GM18861 (cell line): ENCODE data around the gene H1-8.

Experiments
- ATAC-seq: cut with Tn5 transposase; IDR thresholded peaks from one replicate; pipeline ENCODE4 v1.9.1; 2021; ENCODE audit not compliant: unreplicated experiment

The H1-8 gene

DNA sequence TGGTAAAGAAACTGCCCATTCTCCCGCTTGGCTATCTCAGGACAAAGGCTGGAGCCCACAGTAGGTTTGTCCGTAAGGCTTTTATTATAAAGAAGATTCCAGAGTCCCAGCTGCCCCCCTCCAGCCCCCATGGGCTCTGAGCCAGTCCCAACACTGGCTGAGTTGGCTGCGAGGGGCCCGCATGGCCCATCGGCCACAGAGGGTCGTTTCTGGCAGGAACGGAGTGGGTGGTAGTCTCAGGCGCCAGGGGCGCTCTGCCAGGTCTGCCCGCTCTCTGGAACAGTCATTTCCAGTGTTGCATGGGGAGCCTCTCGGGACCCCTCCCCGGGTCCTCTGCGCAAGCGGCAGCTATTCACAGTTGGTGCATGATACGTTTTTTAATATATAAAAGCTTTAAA is 12.2 kb downstream of the H1-8 start:
- no peak for ATAC-seq

DNA sequence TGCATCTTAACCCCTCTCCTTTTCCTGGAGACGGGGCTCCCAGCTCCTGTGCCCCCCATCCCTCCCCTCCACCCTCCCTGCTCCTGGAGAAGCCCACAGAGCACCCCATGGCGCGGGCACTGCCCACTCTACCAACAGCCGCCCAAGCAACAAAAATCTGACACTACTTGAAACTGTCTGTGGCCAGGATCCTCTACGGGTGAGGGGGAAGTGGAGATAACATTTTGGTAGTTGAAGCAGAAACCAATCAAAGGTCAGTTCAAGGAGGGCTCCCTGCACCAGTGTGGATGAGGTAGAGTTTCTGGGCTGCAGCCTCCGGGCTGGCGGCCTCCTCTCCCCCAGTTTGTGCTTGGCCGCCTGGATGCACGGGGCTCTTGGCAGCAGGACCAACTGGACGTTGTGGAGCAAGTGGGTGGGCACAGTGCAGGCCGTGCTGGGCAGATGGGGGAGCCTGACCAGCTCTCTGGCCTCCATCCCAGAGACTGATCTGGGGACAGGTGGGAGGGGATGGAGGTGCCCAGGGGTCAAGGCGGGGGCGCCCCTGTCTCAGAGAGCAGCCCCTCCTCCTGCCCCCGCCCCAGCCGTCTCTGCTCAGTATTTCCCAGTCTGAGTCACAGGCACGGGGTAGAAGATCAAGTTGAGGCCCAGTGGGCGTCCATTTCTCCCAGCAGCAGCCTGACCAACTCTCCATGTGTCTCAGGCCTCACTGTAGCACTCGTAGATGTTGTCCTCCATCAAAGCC is 12.8 kb downstream of the H1-8 start:
- no peak for ATAC-seq

DNA sequence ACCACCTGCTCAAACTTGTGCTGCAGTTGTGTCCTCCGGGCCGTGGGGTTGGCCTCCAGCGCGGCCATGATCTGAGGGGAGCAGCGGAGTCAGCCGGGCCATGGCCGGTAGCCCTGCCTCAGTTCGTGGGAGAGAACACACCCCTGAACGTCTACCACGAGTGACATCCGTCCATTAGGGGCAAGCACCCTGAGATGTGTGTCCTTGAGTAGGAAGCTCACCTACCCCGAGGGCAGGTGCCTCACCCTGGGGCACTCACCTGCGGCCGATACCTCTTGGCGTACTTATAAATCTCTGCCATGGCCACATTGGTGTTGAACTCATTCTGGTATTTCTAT is 13.4 kb downstream of the H1-8 start:
- ATAC-seq, result no peak

DNA sequence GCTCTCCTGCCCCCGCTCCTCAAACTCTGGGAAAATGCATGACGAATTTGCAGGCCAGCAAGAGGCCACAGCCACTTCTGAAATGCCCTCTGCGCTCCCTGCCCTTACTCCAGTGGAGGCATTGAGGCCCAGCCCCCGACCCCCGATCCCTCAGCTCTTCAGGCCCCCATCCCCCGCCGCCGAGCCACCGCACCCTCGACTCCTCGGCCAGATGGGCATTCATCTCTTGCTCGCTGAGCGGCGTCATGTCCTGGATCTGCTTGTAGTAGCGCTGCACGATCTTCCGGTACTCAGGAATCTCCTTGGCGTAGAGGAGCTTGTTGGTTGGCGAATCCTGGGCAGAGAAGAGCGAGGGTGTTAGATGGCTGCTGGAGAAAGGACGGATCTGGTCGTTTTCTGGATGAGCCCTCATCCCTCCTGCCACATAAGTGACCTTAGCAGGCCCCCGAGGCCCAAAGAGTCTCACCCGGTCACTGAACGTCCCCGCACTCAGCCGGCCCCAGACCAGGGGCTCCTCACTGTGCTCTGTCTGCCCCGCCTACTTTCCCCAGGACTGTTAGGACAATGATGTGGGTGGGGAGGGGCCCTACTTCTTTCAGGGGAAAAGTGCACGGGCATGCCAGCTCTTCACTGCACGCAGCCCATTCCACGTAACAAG is 14.0 kb downstream of the H1-8 start:
- ATAC-seq, result no peak

DNA sequence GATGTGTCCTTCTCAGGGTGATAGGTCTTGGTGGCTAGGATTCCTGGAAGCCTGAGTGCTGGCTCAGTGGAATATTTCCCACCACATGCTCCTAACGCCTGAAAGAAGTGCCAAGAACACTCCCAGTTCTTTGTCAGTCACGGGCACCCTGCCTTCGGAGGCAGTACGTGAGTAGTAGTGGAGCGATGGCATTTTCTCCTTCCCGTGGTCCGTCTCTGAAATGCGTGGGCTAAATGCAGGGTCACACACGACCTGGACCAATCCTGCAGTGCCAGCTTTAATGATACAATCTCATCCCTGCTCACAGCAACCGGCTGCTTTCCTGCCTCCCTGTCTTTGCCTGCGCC is 14.5 kb downstream of the H1-8 start:
- no peak for ATAC-seq

DNA sequence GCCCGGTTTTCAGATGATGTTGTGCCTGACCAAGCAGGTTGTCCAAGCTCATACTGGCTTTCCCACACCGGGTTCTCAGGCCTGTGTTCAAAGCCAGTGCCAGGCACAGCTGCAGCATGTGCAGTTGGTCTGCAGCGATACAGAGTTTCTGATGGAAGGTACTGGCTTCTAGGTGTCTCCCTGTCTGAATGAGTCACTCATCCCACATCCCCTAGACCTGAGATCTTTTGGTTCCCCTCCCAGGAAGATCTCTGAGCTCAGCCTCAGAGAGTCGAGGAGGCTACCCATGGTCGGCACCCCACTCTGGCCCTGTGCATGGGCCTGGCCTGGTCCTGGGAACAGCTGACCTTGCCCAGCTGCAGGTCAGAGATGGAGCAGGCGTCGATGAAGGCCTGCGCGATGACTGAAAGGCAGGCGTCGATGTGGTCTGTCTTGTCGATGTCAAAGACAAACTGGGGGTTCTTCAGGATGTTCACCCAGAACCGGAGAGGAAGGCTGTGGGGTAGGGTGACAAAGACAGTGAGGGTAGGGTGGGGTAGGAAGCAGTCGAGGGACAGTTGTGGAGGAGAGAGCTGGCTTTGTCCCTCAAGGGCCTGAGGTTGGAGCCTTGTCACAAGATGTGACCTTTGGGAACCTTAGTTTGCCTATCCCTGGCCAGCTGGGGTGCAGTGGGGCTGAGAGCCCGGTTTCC is 15.3 kb downstream of the H1-8 start:
- ATAC-seq, result no peak

DNA sequence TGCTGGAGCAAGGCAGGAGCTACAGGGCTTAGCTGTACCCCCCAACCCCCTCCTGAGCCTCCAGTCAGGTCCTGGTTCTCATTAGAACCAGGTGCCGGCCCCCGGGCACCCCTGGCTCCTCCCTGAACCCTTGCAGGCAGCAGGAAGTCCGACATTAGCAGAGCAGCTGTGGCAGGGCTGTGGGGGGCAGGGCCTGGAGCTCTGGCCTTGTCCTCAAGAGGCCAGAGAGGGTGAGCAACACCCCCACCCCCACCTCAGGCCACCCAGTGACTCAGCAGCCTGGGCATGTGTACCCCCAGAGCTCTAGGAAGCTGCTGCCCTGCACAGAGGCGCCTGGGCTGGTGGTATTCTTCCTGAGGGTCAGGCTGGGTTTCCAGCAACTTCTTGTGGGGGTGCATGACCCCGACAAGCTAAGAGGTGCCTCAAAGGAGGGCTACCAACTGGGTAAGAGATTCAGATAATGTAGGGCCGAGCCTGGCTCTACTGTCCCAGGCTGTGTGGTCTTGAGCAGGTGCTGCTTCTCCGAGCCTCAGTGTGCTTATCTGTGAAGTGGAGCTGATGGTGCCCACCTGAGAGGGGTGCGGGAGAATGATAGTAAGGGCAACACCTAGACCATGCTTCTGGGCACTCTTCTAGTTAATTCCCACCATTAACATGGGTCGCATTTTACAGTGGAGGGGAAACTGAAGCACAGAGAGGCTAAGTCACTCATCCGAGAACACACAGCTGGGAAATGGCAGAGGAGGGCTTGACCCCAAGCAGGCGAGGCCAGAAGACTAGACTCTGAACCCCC is 16.0 kb downstream of the H1-8 start:
- no peak for ATAC-seq

DNA sequence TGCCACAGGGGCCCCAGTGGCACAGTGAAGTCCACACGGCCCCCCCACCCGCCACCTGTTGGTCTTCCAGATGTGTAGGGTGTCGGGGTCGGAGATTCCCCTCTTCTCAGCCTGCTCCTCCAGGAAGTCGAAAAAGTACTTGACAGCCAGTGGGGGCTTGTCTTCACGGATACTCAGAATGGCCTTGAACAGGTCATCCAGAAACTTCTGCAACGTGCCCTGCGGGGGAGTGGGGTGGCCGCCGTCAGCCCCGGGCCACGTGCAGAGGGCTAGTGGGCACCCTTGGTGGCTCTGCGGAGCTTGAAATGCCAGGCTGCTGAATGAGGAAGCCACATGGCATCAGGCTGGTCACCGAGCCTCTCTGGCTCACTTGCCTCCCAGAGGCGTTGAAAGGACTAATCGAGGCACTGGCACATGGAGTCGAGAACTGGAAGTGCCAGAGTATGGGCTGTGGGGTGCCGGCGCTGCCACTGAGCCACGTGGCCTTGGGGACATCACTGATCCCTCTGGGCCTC is 16.6 kb downstream of the H1-8 start:
- no peak for ATAC-seq

DNA sequence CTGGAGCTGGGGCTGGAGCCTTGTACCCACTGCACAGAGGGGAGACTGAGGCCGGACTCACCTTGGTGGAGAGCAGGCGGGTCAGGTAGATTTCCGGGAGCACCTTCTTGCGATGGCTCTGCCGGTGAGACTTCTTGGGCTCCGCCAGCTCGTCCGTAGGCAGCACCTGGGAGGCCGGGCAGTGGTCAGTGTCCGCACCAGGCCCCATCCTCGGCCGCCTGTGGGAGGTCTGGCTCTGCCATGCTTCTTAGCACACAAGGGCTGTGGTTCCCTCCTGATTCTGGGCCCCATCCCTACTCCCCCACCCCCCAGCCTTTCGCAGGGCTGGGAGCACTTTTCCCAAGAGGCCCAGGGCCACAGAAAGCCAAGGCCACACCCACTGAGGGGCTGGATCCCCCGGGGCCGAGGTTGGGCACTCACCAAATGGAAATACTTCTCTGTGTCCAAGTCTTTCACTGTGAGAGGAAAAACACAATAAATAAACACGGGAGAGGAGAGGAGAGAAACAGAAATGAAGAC is 17.4 kb downstream of the H1-8 start:
- ATAC-seq, result no peak

DNA sequence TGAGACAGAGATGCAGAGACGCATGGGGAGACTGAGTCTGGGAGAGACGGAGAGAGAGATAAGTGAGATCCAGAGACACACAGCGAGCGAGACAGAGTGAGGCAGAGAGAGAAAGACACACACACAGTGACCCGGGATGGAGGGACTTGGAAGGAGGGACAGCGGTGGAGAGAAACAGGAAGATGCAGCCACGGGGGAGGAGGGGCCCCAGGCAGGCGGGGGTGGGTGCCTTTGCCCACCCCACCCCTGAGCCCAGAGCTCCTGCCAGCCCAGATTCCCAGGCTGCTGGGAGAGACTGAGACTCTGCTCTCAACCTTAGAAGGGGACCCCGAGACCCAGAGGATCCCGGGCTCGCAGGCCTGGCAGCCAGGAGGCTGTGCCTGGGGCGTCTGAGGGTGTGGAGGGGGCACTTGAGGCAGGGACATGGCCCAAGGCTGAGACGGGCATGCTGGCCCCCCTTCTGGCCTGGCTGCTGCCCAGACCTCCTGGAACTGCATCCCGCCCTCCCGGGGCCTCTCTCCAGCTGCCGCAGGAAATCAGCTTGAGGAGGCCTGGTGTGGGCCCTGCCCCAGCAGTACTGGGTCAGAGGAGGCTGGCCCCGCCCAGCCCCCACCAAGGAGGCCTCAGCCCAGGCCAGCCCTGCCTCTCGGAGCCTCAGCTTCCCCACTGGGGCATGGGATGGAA is 18.1 kb downstream of the H1-8 start:
- ATAC-seq, result no peak

DNA sequence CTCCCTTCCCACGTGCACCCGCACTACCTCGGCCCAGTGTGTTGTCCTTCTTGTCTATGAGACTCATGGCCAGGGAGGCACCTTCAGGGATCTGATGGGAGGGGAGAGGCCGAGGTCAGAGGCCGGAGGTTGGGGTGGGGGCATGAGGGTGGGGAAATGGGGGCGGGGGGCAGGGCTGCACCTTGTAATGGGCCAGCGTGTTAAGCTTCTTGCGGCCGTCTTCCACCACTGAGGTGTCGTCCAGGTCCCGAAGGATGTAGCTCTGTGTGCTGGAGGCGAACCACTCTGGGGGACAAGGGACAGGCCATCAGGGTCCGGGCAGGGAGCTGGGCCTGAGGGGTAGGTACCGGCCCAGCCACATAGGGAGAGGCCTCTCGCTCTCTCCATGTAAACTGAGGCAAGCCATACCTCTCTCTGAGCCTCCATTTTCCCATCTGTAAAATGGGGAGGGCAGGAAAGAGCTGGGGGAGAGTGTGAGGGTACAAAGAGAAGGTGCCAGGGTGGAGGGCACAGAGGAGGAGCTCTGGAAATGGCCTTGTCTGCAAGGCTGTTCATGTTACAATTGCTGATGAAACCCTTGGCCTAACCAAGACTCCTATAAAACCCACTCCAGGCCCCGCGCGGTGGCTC is 18.8 kb downstream of the H1-8 start:
- no peak for ATAC-seq

DNA sequence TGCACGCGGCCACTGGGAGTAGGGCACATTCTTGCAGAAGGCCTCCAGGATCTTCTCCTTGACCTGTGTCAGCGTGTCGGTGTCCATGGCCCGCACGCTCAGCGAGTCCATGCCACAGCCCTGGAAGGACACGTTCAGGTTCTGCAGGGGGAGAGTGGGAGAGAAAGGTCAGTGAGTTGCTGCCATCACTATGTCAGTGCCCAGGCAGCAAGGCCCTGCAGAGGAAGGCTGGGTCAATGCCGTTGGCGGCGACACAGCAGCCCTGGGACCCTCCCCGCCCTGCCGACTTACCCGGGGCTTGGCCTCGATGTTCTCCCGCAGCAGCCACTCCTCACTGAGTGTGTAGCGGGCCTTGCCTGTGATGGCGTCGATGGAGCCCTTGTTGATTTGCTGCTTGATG is 19.8 kb downstream of the H1-8 start:
- ATAC-seq, result no peak

DNA sequence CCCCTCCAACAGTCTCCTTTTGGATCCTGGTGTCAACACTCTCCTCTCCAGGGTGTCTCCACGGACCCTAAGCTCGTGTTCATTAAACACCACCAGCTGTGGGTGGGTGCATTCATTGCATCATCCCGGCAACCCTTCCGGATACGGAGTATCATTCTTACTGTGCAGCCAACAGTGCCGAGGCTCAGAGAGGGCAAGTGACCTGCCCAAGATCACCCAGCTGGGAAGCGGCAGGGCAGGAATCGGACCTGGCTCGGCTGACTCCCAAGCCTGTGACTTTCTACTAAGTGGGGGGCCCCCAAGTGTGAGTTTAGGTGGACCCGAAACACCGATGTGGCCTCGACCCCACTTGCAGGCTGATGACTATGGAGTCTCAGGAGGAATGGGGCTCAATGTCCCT is 20.4 kb downstream of the H1-8 start:
- no peak for ATAC-seq

DNA sequence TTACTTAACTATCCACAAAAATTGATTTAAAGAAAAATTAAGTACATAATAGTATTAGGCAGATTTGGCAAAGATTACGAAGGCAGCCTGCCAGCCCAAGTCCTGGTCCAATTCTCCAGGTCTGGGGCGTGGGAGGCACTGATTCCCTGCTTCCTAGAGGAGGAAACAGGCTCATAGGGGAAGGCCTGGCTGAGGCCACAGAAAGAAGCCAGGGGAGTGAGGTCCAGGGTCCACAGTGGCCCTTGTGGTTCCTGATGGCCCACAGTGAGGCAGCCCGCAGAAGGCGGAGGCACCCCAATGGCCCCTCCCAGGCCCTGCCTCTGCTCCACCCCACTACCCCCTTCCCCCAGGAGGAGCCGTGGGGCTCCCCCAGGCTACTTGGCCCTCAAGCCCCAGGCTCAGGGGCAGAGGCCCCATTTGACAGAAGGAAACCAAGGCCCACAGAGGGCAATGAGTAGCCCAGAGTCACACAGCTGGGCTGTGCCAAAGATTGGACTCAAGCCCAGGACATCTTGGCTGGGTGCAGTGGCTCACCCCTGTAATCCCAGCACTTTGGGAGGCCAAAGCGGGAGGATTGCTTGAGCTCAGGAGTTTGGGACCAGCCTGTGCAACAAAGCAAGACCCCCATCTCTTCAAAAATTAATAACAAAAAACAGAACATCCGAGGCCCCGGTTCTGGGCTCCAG is 21.0 kb downstream of the H1-8 start:
- no peak for ATAC-seq

DNA sequence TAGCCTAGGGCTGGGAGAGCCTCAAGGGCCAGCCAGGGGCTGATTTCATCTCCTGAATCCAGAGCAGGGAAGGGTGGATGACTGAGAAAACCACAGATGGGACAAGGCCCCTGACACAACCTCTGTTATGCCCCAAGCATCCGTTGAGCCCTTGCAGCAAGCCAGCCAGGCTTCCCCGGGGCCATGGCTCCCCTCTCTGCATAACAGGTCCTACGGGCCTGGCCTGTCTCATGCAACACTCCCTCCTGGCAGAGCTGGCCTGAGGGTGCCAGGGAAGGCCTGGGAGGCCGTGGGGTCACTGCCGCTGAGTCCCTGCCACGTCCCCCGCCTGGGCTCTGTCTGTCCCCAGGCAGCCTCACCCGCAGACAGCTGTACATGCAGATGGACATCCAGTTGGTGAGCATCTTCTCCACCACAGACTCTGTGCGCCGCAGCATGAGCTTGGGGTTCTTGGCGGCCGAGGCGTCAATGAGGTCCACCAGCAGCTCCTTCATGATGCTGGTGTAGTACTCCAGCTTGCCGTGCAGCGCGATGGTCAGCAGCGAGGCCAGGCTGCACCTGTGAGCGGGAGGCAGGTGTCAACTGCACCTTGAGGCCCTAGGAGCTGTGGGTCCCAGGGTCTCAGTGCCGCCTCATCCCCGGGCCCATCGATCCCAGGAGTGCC is 22.1 kb downstream of the H1-8 start:
- ATAC-seq, result no peak

DNA sequence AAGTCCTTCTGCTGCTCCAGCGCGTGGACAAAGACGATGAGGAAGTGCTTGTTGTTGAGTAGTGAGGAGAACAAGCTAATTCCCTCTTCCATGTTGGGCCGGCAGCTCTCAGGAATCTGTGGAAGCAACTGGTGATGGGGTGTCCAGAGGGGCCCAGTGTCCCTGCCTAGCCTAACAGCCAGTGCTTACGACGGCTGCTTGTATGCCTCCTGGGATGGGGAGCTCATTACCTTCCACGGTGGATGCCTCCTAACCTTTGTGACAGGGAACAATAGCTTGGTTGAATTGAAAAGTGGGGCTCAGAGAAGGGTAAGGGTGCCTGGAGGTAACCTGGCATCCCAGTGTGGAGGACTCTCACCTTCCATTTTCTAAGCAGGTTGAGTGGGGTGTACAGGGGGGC is 22.9 kb downstream of the H1-8 start:
- no peak for ATAC-seq

DNA sequence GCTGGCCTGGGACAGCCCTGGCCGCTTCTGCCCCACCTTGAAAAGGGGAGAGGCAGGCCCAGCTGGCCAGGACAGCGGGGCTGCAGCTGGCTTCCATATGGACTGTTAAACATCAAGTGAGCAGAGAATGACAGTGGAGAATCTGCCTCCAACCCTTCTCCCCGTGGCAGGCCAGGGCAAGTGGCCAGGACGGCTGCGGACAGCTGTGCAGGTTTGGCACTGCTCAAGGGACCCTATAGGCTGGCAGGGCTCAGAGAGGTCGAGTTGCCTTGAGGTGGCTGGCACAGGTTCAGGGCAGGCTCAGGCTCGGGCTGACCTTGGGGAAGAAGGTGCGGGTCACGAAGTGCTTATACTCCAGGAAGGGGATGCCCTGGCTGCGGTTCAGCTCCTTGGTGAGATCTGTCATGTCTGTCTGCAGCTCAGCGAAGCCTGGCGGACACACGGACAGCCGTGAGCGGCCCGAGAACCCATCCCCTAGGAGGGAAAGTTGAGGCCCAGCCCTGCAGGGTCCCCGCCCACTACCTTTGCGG is 24.3 kb downstream of the H1-8 start:
- no peak for ATAC-seq

DNA sequence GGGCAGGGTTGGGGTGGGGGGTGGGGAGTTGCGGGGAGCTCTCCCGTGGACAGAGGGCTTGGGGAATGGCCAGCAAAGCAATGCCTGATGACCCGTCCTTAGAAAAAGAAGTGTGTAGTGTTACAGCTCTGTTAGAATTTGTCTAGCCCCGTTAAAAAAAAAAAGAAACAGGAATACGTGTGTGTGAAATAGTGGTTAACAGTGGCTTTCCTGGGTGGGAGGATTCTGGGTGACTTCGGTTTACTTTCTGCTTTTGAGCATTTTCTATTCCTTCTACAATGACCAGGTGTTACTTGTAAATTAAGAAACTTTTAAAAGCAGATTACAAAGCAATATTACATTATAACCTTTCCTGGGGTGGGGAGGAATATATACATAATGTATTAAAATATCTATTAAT is 25.0 kb downstream of the H1-8 start:
- no peak for ATAC-seq

DNA sequence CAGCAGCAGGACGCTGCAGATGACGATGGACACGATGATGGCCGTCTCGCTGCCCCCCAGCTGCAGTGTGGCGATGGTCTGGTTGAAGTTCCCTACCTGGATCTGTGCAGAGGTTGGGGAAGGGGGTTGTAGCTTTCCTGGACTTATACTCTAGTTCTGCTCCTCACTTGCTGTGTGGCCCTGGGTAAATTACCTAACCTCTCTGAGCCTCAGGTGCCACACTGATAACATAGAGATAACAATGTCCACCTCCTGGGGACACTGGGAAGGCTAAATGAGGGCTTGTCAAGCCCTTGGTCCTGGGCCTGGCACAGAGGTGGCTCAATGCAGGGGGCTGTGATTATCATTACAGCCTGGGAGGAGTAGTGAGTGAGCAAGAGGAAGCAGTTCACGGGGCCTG is 26.9 kb downstream of the H1-8 start:
- no peak for ATAC-seq
